HG03139 (cell line): ENCODE data around the gene TECR.
"Not testable (repeated sequence)": the region's sequence is repeated elsewhere in the genome, so short reads cannot be mapped to it uniquely, and the experiment has no call there.

Source experiments
- ATAC-seq: cut with Tn5 transposase; IDR thresholded peaks from one replicate; pipeline ENCODE4 v1.9.1; 2021; ENCODE audit not compliant: unreplicated experiment

The TECR gene

GRCh38 chr19:14580623-14581237 lies 51.3 kb downstream of the TECR start:
- ATAC-seq = no peak

GRCh38 chr19:14582894-14583340 lies 53.5 kb downstream of the TECR start, which contains the start of gene CLEC17A:
CLEC17A (plus strand) TSS chr19:14583084; CDS start chr19:14583161, 77 bp downstream.
- no peak for ATAC-seq

GRCh38 chr19:14584372-14584771 lies 55.0 kb downstream of the TECR start:
- ATAC-seq = not testable (repeated sequence)

- peak; percentile 43 for ATAC-seq
These were observed 55.8 kb downstream of the TECR start for GRCh38 chr19:14585187-14585586.

- not testable (repeated sequence) for ATAC-seq
These were observed 60.0 kb downstream of the TECR start for GRCh38 chr19:14589433-14589832.

GRCh38 chr19:14595558-14595957 lies 66.2 kb downstream of the TECR start:
- ATAC-seq = no peak

GRCh38 chr19:14599548-14600147 lies 70.3 kb downstream of the TECR start:
- ATAC-seq = no peak

GRCh38 chr19:14603990-14604387 lies 74.6 kb downstream of the TECR start:
- no peak for ATAC-seq

GRCh38 chr19:14606627-14607026 lies 77.2 kb downstream of the TECR start:
- no peak for ATAC-seq

GRCh38 chr19:14611051-14611450 lies 81.7 kb downstream of the TECR start:
- no peak for ATAC-seq

GRCh38 chr19:14612242-14612641 lies 82.8 kb downstream of the TECR start:
- ATAC-seq = not testable (repeated sequence)

GRCh38 chr19:14612657-14613056 lies 83.3 kb downstream of the TECR start:
- ATAC-seq = no peak

GRCh38 chr19:14613399-14614098 lies 84.2 kb downstream of the TECR start:
- ATAC-seq = not testable (repeated sequence)

- ATAC-seq = no peak
These were observed 84.7 kb downstream of the TECR start for GRCh38 chr19:14614099-14614412.
